ENCODE results near the gene ADAMTS2.
A peak's percentile ranks its signal among the peaks of the same experiment; 100 is the strongest.

Gene ADAMTS2

DNA sequence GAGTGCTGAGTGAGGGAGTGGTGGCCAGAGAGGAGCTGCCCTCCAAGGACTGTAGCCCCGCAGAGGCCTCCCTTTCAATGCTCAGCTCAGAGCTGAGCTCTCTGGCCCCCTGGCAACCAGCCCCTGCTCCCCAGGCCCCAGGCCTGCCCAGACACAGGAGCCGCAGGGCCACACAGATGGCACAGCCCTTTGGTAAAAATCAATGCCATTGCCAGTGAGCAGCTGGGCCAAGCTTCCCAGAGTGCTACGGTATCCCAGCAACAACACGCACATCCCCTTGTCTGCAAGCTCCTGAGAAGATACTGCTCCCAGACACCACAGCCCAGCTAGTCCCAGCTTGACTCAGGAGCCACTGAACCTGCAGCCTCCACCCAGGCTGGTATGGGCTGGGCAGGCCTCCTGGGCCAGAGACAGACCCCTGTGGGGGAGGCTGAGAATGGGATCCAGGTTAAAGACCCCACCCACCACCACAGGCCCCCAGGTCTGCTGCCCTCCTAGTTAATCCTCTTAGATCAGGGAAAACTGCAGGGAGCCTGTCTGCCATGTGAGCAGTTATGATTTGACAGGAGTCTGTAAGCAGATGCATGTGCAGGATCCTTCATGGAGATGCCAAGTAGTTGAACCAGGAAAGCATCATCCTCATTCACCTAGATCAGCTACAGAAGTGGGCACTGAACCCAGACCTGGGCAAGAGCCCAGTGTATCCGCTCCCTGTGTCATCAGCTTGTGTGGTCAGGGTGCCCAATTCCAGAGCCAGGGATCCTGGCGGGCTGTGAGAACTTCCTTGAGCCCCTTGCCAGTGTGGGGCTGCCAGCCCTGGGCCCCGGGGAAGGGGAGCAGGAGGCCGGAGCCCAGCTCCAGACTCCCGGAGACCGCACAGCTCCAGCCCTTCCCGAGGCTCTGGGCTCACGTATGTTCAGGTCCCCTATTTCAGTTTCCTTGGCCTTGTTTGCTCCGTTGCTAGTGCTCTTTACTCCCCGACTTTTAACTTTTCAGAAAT lies 26.7 kb upstream of the ADAMTS2 start:
- DNase-seq (ENCODE audit: low spot score), result peak; percentile 2

GRCh38 chr5:179371121-179371510 lies 25.9 kb upstream of the ADAMTS2 start:
- no peak for DNase-seq (ENCODE audit: low spot score)

- peak; percentile 66 for DNase-seq (ENCODE audit: low spot score)
Observed at GRCh38 chr5:179370490-179371120, 25.3 kb upstream of the ADAMTS2 start.

GRCh38 chr5:179369530-179369884 lies 24.2 kb upstream of the ADAMTS2 start:
- DNase-seq (ENCODE audit: low spot score), result no peak

- DNase-seq (ENCODE audit: low spot score), result no peak
Observed at GRCh38 chr5:179368806-179369529, 23.7 kb upstream of the ADAMTS2 start.

- DNase-seq (ENCODE audit: low spot score), result no peak
Observed at GRCh38 chr5:179368126-179368805, 23.0 kb upstream of the ADAMTS2 start.

DNA sequence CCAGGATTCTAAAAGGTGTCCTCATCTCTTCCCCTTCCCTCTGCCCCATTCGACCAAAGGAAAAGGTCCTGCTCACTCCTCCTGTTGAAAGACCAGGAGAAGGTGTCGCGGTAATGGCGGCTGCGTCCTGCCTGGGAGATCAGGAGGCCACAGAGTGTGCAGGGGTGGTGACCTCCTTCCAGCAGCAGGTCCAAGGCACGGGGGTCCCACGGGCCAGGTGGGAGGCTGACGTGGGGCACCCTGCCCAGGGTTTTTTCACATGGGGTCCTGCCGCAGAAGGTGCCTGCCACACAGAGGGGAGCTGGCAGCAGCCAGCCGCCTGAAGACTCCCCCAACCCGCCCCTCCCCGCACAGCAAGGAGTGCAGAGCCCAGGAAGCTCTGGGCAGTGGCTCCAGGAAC lies 22.2 kb upstream of the ADAMTS2 start:
- no peak for DNase-seq (ENCODE audit: low spot score)

DNA sequence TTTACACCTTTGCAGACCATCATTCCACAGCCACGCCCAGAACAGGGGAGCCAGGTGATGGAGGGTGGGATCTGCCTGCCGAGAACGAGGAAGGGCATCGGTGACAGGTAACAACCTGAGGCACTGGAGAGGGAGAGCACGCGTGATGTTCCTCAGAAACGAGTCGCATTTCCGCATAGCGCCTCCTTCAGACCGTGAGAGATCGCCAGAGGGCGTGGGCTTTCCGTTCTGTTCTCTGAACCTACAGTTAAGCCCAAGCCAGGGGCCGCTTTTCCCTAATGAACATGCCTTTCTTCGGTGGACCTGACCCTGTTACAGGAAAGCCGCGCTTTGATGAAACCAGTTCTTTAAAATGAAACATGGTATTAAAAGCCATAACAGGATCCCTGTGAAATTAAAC lies 17.1 kb upstream of the ADAMTS2 start:
- no peak for DNase-seq (ENCODE audit: low spot score)

DNA sequence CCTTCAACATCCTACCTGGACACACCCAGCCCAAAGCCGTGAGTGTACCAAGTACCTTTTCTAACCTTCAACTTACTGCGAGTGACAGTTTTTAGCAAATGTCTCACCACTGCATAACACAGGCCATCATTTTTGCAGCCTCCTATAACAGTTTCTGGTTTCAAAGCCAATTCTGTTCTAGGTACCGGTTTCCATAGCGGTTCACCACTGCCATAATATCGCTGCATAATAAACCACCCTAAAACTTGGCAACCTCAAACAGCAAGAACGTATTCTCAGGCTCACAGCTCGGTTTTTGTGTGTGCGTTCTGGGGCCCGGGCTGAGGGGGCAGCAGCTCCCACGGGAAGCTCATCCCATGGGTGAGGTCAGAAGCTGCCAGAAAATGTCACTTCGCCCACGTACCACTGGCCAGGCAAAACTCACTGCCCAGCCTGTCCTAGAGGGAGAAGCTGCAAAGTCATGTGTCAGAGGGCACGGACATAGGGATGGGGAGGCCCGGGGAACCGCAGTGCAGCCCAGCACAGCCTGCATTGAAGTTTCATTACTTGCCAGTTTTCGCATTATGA lies 15.9 kb upstream of the ADAMTS2 start:
- DNase-seq (ENCODE audit: low spot score), result no peak

- no peak for DNase-seq (ENCODE audit: low spot score)
Observed at GRCh38 chr5:179357031-179357430, 11.8 kb upstream of the ADAMTS2 start.

GRCh38 chr5:179355976-179356974 lies 11.0 kb upstream of the ADAMTS2 start:
- DNase-seq (ENCODE audit: low spot score), result no peak

GRCh38 chr5:179354305-179354882 lies 9.1 kb upstream of the ADAMTS2 start:
- DNase-seq (ENCODE audit: low spot score), result no peak

GRCh38 chr5:179348843-179349242 lies 3.6 kb upstream of the ADAMTS2 start:
- no peak for DNase-seq (ENCODE audit: low spot score)

GRCh38 chr5:179348011-179348530 lies 2.8 kb upstream of the ADAMTS2 start:
- no peak for DNase-seq (ENCODE audit: low spot score)

- DNase-seq (ENCODE audit: low spot score), result no peak
Observed at GRCh38 chr5:179347581-179347980, 2.3 kb upstream of the ADAMTS2 start.

GRCh38 chr5:179346875-179347274 lies 1.6 kb upstream of the ADAMTS2 start:
- DNase-seq (ENCODE audit: low spot score), result no peak

DNA sequence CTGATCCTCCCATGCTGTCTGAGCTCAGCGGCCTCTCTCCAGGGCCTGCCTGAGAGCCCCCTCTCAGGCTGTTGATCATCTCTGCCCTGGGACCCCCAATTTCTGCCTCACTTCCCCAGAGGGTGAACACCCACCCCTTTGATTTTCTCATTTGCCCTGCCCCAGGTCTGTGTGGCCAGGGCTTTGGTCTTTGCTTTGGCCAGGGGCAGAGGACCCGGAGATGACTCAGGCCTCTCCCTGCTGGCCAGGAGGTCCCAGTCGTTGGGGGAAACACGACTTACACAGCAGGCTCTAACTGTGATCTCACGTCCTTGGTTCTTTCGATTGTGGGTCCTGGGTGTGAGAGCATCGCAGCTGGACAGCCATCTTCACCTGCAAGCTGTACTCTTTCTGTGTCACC lies 1.1 kb upstream of the ADAMTS2 start:
- DNase-seq (ENCODE audit: low spot score), result no peak

GRCh38 chr5:179345183-179345432 lies 153 bp downstream of the ADAMTS2 start:
- no peak for DNase-seq (ENCODE audit: low spot score)

DNA sequence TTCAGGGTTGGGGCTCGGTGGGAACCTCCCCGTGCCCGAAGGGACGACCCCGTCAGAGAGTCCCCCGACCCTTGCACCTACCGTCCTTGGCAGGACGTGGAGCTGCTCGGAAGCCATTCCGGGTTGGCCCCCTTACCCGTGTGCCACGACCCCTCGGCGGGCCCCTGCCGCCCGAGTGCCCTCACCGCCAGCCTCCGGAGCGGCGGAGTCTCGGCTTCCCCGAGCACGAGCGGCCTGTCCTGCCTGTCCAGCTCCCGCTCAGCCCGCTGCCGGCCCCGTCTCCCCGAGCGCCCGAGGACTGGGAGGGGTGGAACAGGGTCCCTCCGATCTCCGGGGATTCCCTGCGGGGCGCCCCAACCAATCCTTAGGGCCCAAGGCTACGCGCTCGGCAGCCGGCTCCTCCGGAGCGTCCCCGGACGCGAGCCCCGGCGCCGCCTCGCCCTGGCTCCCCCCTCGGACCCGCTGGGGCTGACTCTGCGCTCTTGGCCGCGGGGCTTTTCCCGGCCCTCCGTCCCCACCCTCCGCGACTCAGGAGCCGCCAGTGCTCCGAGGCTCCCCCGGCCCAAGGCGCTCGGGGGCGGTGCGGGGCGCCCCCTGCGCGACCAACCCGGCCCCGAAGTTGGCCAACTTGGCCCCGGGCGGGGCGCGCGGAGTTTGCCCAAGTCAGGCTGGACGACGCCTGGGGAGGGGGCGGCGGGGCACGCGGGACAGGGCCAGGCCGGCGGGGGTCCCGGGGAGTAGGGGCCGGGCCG lies 654 bp downstream of the ADAMTS2 start:
- DNase-seq (ENCODE audit: low spot score), result no peak
